NCI-H1436 (cell line): ENCODE results near the gene PCDHGA1.

Experiments
- DNase-seq: peaks from one replicate; lab custom pipeline; 2025; lab: John Stamatoyannopoulos, UW

Gene PCDHGA1

GRCh38 chr5:141514330-141515133 lies 184.2 kb downstream of the PCDHGA1 start:
- no peak for DNase-seq

- DNase-seq = no peak
Measured at GRCh38 chr5:141515141-141515540, 184.8 kb downstream of the PCDHGA1 start.

- no peak for DNase-seq
Measured at GRCh38 chr5:141515946-141516671, 185.8 kb downstream of the PCDHGA1 start.

- no peak for DNase-seq
Measured at GRCh38 chr5:141516672-141517025, 186.3 kb downstream of the PCDHGA1 start.

GRCh38 chr5:141517312-141517711 lies 187.0 kb downstream of the PCDHGA1 start:
- DNase-seq = no peak

- no peak for DNase-seq
Measured at GRCh38 chr5:141517880-141518617, 187.7 kb downstream of the PCDHGA1 start.

- no peak for DNase-seq
Measured at GRCh38 chr5:141518618-141519015, 188.3 kb downstream of the PCDHGA1 start.

- no peak for DNase-seq
Measured at GRCh38 chr5:141519605-141520565, 189.6 kb downstream of the PCDHGA1 start.

- no peak for DNase-seq
Measured at GRCh38 chr5:141521244-141521781, 191.0 kb downstream of the PCDHGA1 start.

GRCh38 chr5:141522301-141522700 lies 192.0 kb downstream of the PCDHGA1 start:
- DNase-seq = no peak

GRCh38 chr5:141523991-141524390 lies 193.7 kb downstream of the PCDHGA1 start:
- DNase-seq = no peak

- DNase-seq = peak; percentile 71
Measured at GRCh38 chr5:141524604-141525597, 194.6 kb downstream of the PCDHGA1 start.

GRCh38 chr5:141525653-141526052 lies 195.3 kb downstream of the PCDHGA1 start:
- DNase-seq = no peak

- DNase-seq = no peak
Measured at GRCh38 chr5:141527426-141527825, 197.1 kb downstream of the PCDHGA1 start.

- DNase-seq = no peak
Measured at GRCh38 chr5:141528291-141528984, 198.1 kb downstream of the PCDHGA1 start.

GRCh38 chr5:141529002-141529401 lies 198.7 kb downstream of the PCDHGA1 start:
- DNase-seq = no peak

GRCh38 chr5:141529873-141530272 lies 199.6 kb downstream of the PCDHGA1 start:
- no peak for DNase-seq

GRCh38 chr5:141532726-141533125 lies 202.4 kb downstream of the PCDHGA1 start:
- no peak for DNase-seq

GRCh38 chr5:141533897-141534296 lies 203.6 kb downstream of the PCDHGA1 start:
- DNase-seq = no peak
